GM19351 (cell line): ENCODE measurements around the gene SIAH2.
A peak's percentile ranks its signal among the peaks of the same experiment; 100 is the strongest.

Experiments used
- ATAC-seq: cut with Tn5 transposase; IDR thresholded peaks from one replicate; pipeline ENCODE4 v1.9.1; 2021; ENCODE audit warnings: mild to moderate bottlenecking, moderate library complexity; ENCODE audit not compliant: unreplicated experiment

SIAH2 gene

DNA sequence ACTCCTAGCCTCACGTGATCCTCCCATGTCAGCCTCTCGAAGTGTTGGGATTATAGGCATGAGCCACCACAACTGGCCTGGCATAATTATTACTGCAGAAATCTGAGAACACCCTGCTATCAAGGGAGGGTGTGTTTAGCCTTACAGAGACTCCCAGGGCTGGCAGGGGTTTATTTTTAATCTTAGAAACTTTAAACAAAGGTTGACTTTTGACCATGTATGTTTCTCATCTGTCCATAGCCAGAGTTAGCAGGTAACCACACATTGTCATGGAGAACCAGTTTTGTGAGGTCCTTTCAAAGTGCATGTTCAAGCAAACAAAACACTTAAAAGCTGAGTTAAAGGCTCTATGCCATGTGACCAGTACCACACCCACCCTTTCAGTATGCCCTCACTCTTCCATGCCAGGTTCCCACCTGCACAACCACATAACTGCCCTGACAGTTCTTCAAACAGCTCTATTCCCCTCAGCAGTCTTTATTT is 11.1 kb downstream of the SIAH2 start:
- ATAC-seq = no peak

DNA sequence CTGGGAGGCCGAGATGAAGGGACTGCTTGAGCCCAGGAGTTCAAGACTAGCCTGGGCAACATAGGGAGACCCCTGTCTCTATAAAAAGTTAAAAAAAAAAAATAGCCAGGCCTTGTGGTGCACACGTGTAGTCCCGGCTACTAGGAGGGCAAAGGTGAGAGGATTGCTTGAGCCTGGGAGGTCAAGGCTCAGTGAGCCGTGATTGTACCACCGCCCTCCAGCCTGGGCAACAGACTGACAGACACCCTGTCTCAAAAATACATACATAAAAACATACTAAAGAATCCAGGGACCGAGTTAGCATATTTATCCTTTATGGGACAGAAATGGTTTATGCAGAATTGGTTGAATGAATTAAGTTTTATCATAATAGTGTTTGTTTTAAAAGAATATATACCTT is 13.7 kb downstream of the SIAH2 start:
- ATAC-seq = no peak

DNA sequence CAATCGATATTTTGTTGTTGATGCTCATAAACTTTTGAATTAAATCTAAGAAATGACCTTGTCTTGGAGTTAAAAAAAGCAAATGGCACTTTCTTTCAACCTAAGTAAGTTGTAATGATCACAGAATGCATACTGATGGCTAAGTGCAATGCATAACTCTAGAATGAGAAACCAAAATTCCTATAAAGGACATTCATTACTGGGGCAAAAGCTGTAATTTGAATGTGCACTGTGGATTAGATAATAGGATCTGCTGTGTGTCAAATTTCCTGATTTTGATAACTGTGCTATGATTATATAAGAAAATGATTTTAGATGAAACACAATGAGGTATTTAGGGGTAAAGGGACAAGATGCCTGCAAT is 14.3 kb downstream of the SIAH2 start:
- no peak for ATAC-seq

DNA sequence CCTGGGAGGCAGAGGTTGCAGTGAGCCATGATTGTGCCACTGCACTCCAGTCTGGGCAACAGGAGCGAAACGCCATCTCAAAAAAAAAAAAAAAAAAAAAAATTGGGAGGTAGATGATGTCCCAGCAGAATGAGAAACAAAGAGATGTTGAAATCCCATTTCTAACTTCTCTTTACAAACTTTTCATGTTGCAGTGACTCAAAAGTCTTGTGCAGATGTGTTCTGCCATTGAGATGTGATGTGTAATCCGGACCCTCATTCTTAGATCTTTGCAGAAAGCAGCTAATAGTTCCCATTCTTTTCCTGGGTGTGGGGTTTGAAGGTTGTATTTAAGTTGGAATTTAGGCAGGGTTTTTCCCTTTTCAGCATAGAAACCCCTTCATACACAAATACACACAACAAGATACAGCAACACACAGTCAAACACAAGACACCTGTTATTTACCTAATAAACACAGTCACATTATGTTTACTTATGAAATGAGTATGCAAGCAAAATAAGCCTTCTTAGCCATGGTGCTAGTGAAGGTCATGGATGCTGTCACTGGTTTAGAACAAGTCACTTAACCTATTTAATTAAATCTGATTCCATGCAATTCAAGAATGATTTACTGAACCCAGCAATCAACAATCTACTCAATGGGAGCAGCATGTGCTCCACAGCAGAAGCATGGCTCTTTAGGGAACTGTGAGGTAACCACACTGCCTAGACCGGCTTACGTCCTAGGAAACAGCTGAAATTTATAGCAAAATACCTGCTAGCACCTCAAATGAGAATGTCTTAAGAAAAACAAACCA is 14.9 kb downstream of the SIAH2 start:
- no peak for ATAC-seq

DNA sequence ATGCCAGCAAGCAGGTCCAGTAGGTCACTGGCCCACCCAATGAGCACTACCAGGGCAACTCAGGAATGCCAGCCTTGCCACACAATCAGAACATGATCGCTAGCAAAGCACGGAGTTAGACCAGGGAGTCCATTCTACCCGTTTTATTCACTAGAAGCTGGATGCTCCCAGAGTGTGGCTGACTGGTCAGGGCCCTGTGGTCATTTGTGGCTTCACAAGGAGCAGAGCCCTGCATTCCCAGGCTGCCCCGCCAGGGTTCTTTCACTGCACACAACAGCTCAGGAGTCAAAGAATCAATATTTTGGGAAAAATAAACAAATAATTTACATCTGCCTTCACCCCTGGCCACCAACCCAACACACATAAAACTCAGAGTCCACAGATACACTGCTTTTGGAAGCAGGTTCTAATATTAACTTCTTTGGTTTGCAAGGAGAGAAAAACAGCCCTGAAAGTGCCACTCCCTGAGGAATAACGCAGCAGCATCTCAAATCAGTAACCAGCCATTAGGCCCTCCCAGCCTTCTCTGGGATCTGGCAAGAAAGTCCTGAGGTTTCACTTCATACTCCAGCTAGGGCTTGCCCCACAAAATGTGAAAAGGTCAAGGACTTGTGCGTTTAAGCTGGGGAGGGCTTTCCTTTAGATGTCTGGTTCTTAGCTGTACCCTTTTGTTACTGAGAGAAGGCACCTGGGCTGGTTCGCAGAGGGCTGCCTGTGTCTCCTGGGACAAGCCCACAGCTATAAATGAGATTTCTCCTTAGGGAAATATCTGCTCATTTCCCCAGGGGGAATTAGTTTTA is 16.0 kb downstream of the SIAH2 start:
- no peak for ATAC-seq

DNA sequence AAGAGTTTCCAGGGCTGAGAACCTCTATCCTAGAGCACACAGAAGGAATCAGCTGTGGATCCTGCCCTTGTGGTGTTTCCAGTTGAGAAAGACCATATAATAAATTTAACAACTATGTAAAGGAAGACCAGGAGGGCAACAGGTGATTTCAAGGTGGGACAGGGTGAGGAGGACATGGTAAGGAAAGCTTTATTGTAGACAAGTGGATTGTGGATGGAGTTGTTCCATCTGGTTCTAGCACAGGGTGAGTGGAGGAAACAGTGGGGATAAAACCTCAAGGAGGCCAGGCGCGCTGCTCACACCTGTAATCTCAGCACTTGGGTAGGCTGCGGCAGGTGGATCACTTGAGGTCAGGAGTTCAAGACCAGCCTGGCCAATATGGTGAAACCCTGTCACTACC is 17.1 kb downstream of the SIAH2 start:
- no peak for ATAC-seq

DNA sequence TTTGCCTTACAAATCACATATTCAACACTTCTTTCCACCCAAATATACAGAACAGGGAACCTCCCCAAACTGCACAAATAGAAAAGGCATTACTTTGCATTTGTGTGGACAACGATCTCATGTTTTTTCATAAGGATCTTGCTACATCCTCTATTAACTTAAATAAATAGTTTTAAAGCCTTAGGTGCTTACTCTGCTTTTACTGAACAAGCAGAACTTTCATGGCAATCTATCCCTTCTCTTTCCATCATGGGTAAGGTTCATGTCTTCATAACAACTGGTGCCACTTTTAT is 18.1 kb downstream of the SIAH2 start:
- ATAC-seq = no peak

DNA sequence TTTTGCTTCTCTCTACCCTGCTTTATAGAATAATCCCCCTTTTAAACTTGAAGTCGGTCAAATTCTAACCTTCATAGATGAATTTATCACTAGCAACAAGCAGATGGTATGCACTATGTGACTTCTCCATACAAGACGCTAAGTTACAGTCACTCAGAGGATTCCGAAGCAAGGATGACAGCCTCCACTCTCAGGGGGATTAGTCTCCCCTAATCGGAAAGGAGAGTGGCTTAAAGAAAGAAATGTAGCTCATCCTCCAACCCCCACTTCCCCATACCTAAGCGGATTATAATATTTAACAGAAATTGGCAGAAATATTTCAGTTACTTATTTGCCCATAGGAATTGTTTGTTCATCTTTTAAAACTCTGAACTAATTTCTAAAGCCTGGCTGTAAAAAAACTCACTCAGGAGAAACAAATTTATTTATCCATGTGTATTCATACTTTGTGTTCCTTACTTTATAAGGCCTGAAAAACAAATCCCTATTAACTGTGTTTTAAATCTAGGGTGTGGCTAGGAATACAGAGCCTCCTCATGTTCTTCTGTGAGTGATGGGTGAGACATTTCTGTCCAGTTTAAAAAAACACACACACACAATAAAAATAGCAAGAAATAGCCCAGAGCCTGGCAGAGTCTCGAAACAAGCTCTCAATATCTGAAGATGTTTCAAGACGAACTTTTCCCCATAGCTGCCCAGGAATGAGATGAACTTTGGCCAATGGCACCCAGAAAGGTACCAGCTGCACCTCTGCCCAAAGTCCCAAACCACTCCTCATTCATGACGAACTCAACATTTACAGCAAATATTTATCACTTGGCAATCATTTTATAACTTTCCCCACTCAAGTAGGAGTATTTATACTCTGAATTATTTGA is 18.7 kb downstream of the SIAH2 start:
- no peak for ATAC-seq

DNA sequence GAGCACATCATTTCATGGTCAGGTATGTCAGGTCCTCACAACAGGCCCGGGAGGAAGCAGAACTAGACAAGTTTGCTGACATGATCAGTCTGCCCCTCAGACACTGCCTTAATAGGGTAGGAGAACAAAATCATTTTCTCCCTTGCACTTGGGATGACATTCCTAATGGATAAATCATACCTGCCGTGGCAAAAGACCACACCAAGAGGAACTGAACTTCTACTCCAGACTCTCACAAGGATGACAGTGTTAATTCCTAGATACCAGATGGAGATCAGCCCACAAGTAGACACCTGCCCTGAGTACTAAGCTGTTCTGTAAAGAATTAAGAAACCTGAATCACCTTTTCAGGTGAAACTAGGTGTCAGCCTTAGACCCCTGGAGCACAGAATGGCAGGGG is 19.5 kb downstream of the SIAH2 start:
- ATAC-seq = no peak

DNA sequence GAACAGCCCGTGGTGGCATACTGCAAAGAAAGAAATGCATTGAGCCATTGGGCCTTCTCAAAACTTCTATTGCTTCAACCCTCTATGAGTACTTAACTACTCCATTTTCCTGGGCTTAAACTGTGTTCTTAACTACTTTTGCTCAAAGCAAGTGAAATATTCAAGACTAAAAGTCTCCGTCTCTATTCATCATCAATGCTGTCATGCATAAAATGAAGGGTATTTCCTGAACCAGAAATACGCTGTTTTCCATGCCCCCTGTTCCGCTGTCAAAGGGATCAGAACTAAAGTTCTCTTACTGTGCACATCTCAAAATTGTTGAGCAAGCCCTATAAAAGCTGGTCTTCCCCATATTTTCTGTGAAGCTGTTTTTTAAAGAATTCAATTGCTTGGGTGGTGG is 20.3 kb downstream of the SIAH2 start:
- ATAC-seq = no peak

DNA sequence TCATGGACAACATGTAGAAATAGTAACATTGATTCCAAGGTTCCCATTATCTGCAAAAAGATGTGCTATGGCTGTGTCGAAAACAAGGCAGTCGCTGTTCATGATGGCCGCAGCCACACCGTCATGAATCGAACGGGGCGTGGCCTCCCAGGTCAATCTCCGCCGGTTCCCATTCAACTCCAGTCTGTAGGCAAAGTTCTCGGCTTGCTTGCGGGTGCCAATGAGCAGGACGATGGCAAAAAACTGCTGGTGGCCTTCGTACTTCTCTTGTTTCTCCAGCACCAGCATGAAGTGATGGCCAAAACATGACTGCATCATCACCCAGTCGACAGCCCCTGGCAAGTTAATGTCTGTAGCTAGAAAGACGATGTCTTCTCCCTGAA is 20.8 kb downstream of the SIAH2 start:
- ATAC-seq = no peak

DNA sequence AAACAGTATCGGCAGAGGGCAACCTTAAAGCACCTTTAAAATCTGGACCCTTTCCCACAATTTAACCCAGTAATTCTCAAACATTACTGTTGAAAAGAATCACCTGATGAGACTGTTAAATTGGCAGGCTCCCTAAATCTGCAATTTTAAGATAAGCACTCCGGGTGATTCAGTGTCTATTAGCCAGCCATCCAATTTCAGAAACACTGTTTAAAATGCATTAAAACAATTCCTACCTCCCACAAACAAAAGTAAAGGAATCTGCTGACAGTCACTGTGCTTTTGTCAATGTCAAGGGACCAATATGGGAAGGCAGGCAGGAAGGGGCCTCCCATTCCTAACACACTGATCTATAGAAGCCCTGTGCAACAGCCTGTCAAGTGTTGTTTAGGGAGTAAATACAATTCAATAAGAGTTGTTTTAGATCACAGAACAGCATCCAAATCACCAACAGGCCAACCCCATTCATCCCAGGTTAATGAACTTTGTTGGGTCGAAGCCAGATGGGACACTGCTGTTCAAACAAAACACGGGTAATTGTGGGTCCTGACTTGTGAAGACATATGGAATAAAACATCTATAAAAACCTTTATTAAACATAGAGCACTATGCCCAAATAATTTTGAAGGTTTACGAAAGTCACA is 21.4 kb downstream of the SIAH2 start:
- ATAC-seq = no peak

DNA sequence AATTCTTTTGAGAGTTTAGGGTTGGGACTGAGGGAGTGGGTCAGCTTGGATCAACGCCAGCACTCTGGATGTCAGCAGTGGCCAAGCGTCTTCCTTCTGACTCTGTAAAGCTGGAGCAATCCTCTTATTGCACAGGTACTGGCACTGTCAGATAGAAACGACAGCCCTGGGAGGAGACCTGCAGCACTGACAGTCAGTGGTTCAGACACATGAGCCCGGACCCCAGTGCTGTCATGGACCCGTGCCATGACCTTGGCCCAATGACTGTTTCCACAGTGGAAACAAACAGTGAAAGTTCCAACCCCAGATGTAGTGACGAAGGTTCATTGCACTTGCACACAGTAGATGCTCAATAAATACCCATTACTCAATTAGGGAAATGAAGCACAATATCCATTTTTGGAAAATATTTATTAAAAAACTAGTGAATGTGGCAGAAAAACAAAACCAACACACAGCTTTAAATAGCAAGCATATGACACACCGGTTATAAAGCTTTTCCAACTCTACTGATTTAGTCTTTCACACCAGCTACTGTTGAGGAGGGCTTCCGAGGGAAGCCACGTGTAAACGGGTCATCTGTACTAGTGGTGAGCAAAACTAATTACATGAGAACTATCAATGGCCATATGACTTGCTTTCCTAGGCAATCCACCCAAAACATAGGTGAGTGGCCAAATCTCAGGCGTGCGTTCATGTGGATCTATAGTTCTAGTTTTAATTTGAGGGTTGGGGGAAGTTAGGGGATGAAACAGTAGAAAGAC is 22.1 kb downstream of the SIAH2 start:
- ATAC-seq = peak; percentile 27

DNA sequence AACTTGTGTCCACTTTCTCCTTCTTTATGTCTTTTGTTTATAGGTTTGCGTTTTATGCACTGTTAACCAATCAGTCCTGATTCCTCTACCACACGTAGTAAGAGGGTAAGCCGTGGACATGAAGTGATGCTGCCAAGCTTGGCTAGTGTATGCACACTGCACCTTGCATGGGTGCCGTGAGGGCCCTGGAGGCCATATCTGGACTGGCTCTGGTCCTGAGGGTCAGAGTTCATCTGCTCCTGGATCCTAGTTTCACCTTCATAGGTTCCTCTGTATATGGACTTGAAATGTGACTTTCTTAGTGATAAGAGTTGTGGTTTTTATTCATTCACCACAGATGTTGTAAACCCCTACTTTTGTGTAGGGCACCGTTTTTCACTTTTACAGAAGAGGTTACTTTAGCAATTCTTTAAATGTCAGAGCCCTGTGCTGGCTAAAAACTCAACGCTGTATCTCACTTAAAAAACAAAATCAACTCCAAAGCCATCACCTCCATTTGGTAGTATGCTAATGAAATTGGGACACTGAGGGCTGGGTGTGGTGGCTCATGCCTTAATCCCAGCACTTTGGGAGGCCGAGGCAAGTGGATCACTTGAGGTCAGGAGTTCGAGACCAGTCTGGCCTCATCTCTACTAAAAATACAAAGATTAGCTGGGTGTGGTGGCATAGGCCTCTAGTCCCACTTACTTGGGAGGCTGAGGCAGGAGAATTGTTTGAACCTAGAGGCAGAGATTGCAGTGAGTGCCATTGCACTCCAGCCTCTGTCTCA is 22.9 kb downstream of the SIAH2 start:
- ATAC-seq = peak; percentile 28

DNA sequence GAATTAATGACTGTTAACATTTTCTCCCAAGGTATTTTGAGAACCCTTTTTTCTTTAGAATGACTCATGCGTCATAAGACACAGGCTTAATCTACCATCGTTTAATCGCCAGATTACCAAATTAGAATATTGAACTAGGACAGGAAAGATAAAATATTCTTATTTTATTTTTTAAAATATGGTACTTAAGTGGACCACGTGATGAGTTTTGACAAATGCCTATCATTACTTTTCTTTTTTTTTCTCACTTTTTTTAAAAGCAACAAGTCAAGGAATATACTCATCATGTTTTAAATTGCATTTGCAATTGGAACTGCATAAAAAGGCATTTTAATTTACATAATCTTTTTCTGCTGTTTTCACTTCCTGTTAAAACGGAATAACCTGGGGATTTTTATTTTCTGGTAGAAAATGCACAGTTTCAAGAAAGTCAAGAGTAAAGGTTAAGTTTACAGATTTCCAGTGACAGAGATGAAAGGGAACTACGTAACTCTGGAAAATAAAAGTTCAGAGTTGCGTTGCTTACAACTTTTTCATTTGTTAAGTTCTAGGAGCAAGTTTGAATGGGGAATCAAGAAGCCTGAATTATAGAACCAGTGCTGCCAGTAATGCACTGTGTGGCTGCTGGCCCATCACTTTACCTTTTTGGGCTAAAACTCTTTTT is 23.6 kb downstream of the SIAH2 start:
- ATAC-seq = peak; percentile 31

DNA sequence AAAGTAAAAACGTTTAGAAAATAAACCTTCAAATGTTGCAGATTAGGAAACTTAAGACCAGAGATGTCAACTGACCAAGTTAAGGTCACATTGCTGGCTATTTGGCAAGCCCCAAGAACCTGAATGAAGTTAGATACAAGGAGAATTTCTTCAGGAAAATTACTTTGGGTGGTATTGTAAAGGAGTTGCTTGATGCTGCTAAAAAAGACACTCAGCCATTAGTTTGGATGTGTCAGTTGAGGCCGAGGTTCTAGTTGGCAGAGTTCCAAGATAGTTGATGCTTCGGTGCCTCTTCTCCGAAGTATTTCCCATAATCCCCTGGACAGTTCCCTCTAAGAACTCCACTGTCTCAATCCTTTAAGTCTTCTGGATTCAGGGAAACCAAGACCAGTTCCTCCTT is 24.3 kb downstream of the SIAH2 start:
- ATAC-seq = no peak

DNA sequence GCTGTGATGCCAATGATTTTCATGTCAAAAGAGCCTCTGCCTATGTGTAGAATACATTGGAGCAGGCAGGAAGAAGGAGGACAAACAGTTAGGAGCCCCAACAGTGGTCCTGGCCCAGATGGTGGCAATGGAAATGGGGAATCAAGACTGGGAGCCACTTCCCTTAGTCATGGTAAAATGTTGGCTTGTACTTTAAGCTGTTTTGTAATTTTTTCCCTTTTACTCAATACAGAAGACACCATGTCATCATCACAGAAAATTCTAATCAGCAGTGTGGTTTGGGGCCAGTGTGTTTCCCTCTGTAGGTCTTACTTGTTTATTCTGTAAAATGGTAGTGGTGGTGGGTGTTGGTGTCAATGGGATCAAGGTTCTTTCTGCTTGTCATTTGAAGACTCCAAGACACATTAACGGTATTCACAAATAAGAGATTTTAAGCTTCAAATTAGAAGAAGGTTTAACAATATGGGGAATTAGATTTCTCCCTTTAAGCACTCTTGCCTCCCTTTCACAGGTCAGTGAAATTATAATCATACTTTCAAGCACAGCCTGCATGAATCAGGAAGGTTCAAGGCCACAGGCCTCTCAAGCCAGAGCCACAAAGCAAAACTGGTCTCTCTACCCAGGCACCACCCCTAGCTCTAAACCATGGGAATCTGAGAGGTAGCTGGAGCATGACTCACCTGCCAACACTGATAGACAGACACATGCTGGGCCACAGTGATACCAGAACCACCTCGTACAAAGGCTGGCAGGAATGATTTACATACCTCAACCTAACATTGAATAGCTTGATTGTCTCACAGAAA is 24.9 kb downstream of the SIAH2 start:
- no peak for ATAC-seq
